K562 (cell line): Measurements from ENCODE around the gene PPM1M. TPM values are rescaled to one million over a fixed set of nuclear protein-coding genes. Genes with fewer than 3 reads are reported as not detected.

Experiments
- ATAC-seq: fragments of 200-7000 bp; cut with Tn5 transposase; 3 replicates; pipeline ENCODE4 v1.9.1; 2020; ENCODE audit warnings: moderate library complexity
- BruUV-seq: library from RNA; stranded (reverse); fragments of 400-500 nt; replicated peaks from 2 replicates; lab custom pipeline; 2021; lab: Mats Ljungman, UMichigan
- CTCF ChIA-PET: fragments of 300-600 bp; formaldehyde crosslinking; extraction: SDS; loops from one replicate; lab custom pipeline; 2021; ENCODE audit warnings: low intra/inter-chr PET ratio; lab: Yijun Ruan, JAX
- POLR2A ChIA-PET: fragments of 300-600, 350-650 bp; sonication (Branson Sonifier 250); formaldehyde crosslinking; extraction: SDS; loops from one replicate; lab custom pipeline; 2021; ENCODE audit warnings: antibody characterized with exemption, inconsistent platforms; lab: Yijun Ruan, JAX
- DNase-seq, 4 experiments: peaks; one replicate each; pipeline versions ENCODE4 v3.0.0 to v3.0.0-alpha.2; 2011 to 2018; ENCODE audit warnings: low spot score in 3 of 4, mixed read lengths in 3 of 4; ENCODE audit errors: extremely low read depth in 1 of 4
- FAIRE-seq: peaks from 2 replicates; lab custom pipeline; 2011; peaks lifted over from hg19 to GRCh38; lab: Jason Lieb, UNC
- H2AFZ ChIP-seq: 2 replicates; pipeline ENCODE4 v1.6.0; 2011; ENCODE audit warnings: low read depth, low read length, control low read depth, inconsistent platforms
- H3K27ac ChIP-seq: fragments of 200-600 bp; 3 replicates; pipeline ENCODE4 v1.8.0; 2011; ENCODE audit warnings: low read depth, mild to moderate bottlenecking, control low read depth, inconsistent platforms, low read length, moderate library complexity, mixed read lengths; ENCODE audit errors: extremely low read depth
- H3K27me3 ChIP-seq, 2 experiments: fragments of 300-600 bp in 1 of 2; 2 replicates in 1 of 2; 3 replicates in 1 of 2; pipeline versions ENCODE4 v1.6.0 to v1.8.0; 2011; ENCODE audit warnings: inconsistent platforms in 2 of 2, low read length in 2 of 2, mild to moderate bottlenecking in 1 of 2, mixed read lengths in 1 of 2, moderate library complexity in 1 of 2; ENCODE audit not compliant: control insufficient read depth in 2 of 2, insufficient read depth in 2 of 2
- H3K36me3 ChIP-seq: fragments of 300-600 bp; 3 replicates; pipeline ENCODE4 v1.8.0; 2011; ENCODE audit warnings: mild to moderate bottlenecking, low read length, inconsistent platforms; ENCODE audit not compliant: control insufficient read depth, insufficient read depth
- H3K4me1 ChIP-seq, 2 experiments: fragments of 200-600 bp in 1 of 2; replicated peaks in 1 of 2; 2 replicates in 1 of 2; 3 replicates in 1 of 2; pipeline versions ENCODE4 v1.5.1 to v1.8.0; 2011; ENCODE audit warnings: inconsistent platforms in 2 of 2, low read length in 2 of 2, mild to moderate bottlenecking in 1 of 2, mixed read lengths in 1 of 2, moderate library complexity in 1 of 2; ENCODE audit not compliant: control insufficient read depth in 2 of 2, insufficient read depth in 2 of 2
- H3K4me2 ChIP-seq: 2 replicates; pipeline ENCODE4 v1.6.1; 2011; ENCODE audit warnings: low read length, control low read depth, inconsistent platforms, mixed read lengths; ENCODE audit not compliant: insufficient read depth
- H3K4me3 ChIP-seq: fragments of 200-600 bp; sonication (generic), shearing (Covaris generic); 2 replicates; pipeline ENCODE4 v1.5.1; 2016; ENCODE audit warnings: control low read depth, inconsistent platforms
- H3K79me2 ChIP-seq: fragments of 200-600 bp; 3 replicates; pipeline ENCODE4 v1.8.0; 2011; ENCODE audit warnings: low read length, inconsistent platforms; ENCODE audit not compliant: control insufficient read depth, insufficient read depth
- H3K9ac ChIP-seq, 2 experiments: 2 replicates each; pipeline versions ENCODE4 v1.6.0 to v1.6.1; 2011; ENCODE audit warnings: low read depth in 2 of 2, low read length in 2 of 2, control low read depth in 1 of 2, inconsistent platforms in 1 of 2, mild to moderate bottlenecking in 1 of 2, mixed read lengths in 1 of 2; ENCODE audit not compliant: insufficient read depth in 1 of 2
- H3K9me1 ChIP-seq: one replicate; pipeline ENCODE4 v1.6.0; 2011; ENCODE audit warnings: inconsistent platforms, mild to moderate bottlenecking, low read length, moderate library complexity; ENCODE audit not compliant: control insufficient read depth, insufficient read depth
- H3K9me3 ChIP-seq: replicated peaks from 2 replicates; pipeline ENCODE4 v1.5.1; 2011; ENCODE audit warnings: low read depth, low read length, inconsistent platforms; ENCODE audit not compliant: control insufficient read depth, insufficient read depth
- H4K20me1 ChIP-seq: replicated peaks from 2 replicates; pipeline ENCODE4 v1.6.1; 2011; ENCODE audit warnings: low read length, inconsistent platforms, mixed read lengths; ENCODE audit not compliant: control insufficient read depth, insufficient read depth
- FOXA1 ChIP-seq: fragments of 450-650 bp; IDR thresholded peaks from 2 replicates; pipeline ENCODE4 v1.6.1; 2016; ENCODE audit warnings: mild to moderate bottlenecking, borderline replicate concordance
- HNRNPL ChIP-seq: fragments of 200-400 bp; formaldehyde crosslinking; IDR thresholded peaks from 2 replicates; pipeline ENCODE4 v1.6.1; 2017; ENCODE audit warnings: low read depth, mild to moderate bottlenecking, low read length
- SREBF2 ChIP-seq: sonication (generic); formaldehyde crosslinking; IDR thresholded peaks from 2 replicates; pipeline ENCODE4 v1.4.0; 2020; ENCODE audit warnings: mild to moderate bottlenecking, missing genetic modification reagents
- TBL1XR1 ChIP-seq, 2 experiments: IDR thresholded peaks; 2 replicates each; pipeline ENCODE4 v1.6.1; 2012; ENCODE audit warnings: improper control_type of control experiment in 2 of 2, low read length in 2 of 2, mild to moderate bottlenecking in 1 of 2
- ZNF280B ChIP-seq: fragments of 250-450 bp; sonication (Bioruptor Pico); IDR thresholded peaks from 2 replicates; pipeline ENCODE4 v1.5.1; 2021; ENCODE audit warnings: mild to moderate bottlenecking
- WGBS: fragments of 100-300 bp; shearing (Covaris generic); methylation state at CpG from one replicate; pipeline ENCODE4 v1.1.6; 2016; ENCODE audit warnings: low coverage, mixed read lengths; ENCODE audit not compliant: insufficient coverage; ENCODE audit errors: missing lambda C conversion rate; 5-methylcytosine and 5-hydroxymethylcytosine counted together
- in situ Hi-C: fragments of 300-500 bp; cut with MboI; formaldehyde crosslinking; loops from 4 replicates; pipeline ENCODE4 v1.15.0; 2018; ENCODE audit warnings: inconsistent platforms, mixed read lengths
- intact Hi-C: fragments of 100-400 bp; cut with micrococcal nuclease; formaldehyde crosslinking; loops from 2 replicates; pipeline ENCODE4 v1.14.2; 2022
- polyA plus RNA-seq, 8 experiments: library from polyadenylated mRNA; depleted of rRNA in 4 of 8; stranded (reverse) in 5 of 8; unstranded in 3 of 8; fragments of >200 nt; fragmentation: Nextera tagmentation in 2 of 8; fragmentation: Illumina TruSeq in 1 of 8; extraction: Ambion mirVana in 2 of 8; extraction: Trizol in 1 of 8; gene quantifications; 2 replicates each; pipeline versions ENCODE4 v1.2.1 to v1.2.3, GENCODE V29; 2011 to 2014; ENCODE audit warnings: inconsistent platforms in 1 of 8, missing spikeins in 1 of 8
- total RNA-seq, 7 experiments: library from RNA; depleted of rRNA in 6 of 7; stranded (reverse); fragments of >200 nt in 6 of 7; fragmentation: Illumina TruSeq in 2 of 7; extraction: Trizol in 2 of 7; gene quantifications; 2 replicates each; pipeline versions ENCODE4 v1.2.1 to v1.2.3, GENCODE V29; 2011 to 2021; ENCODE audit warnings: low replicate concordance in 1 of 7

PPM1M gene
- total and polyA plus RNA-seq, 9 of the 15 experiments (the other 6 are each of a cell fraction or from before 2014, with no cell fraction given) = 1.4 to 9.2 (median 4.4) TPM

DNA sequence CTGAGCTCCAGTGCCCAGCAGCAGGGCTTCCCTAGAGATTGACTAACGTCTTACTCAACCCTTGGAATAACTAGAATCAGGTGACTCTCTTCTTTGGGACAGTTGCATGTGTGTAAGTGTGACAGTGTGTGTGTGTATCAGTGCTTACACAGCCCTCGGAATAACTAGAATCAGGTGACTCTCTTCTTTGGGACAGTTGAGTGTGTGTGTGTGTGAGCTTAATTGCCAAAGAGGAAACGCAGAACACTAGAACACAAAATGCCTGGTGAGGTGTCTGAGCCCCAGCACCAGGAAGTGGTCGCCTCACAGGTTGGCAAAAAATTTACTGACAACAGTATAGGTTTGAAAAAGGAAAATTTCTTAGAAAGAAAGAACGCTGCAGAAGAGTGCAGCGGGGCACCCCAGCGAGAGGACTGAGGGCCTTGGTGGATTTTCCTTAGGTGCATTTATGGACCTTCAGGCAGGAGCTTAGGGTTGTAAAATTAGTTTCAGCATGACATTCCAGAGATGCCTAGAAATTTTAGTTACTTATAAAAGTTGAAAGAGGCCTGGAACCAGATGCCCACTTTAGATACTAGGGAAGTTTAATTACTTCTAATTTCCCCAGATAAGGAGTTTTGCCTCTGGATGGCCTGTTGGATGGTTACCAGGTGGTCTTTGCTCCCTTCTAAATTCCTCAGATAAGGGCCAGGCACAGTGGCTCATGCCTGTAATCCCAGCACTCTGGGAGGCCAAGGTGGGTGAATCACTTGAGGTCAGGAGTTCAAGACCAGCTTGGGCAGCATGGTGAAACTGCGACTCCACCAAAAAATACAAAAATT is 36.6 kb downstream of the PPM1M start:
- no peaks in the 10 kb centered on the region; the same call in 1 of the 2 replicates for H4K20me1 ChIP-seq
- BruUV-seq = no TSS peak
- no peaks in the 10 kb centered on the region for H3K9me1 ChIP-seq
- no peak for TF ChIP-seq ZNF280B (CRISPR knock-in tag)
- no peak for TF ChIP-seq FOXA1
- TF ChIP-seq SREBF2 (CRISPR knock-in tag) = no peak
- no peak for TF ChIP-seq TBL1XR1 (IDR thresholded peaks at IDR 0.05; ENCODE audit: low read length in 2 of 2)
- no peak for TF ChIP-seq HNRNPL
- TF ChIP-seq, all 486 proteins: peak for 0
- no peak overlapping the region for H3K27ac ChIP-seq
- peaks cover 12 to 17% of the 10 kb centered on the region in 2 experiments; a peak in 4 of 5 replicates for H3K4me1 ChIP-seq
- no peak for FAIRE-seq
- H3K79me2 ChIP-seq = peaks cover 35% of the 10 kb centered on the region
- ATAC-seq = no peak
- no peaks in the 10 kb centered on the region for H3K9me3 ChIP-seq
- H3K27me3 ChIP-seq = no peaks in the 10 kb centered on the region
- POLR2A ChIA-PET = interaction anchor here (0.6 kb wide), 1 partner anchor 292 kb away, joined by 3 read pairs; no protein-coding TSS in a partner anchor
- H3K9ac ChIP-seq = no peak overlapping the region
- intact Hi-C loops = no loop called here
- no peak overlapping the region for H3K4me3 ChIP-seq
- CTCF ChIA-PET = no interaction called here
- peaks cover 4% of the 10 kb centered on the region; the same call in 1 of the 3 replicates for H3K36me3 ChIP-seq
- WGBS = 64% methylated on average over 8 of the region's 8 CpGs
- in situ Hi-C loops = no loop called here
- DNase-seq = no peak
- H3K4me2 ChIP-seq = no peak overlapping the region
- H2AFZ ChIP-seq = no peak overlapping the region
